Measurements from ENCODE around the gene RNF220. TPM values are rescaled to one million over a fixed set of nuclear protein-coding genes. Genes with fewer than 3 reads are reported as not detected.

RNF220 gene
- total RNA-seq, 1 donor from 2014 or later: 58.4 TPM

GRCh38 chr1:44537956-44538355, 132.9 kb downstream of the RNF220 start:
- no peaks in the 10 kb centered on the region for H3K36me3 Mint-ChIP-seq (ENCODE audit: low read depth)
- H3K27me3 Mint-ChIP-seq (ENCODE audit: low read depth): peaks cover 11% of the 10 kb centered on the region
- H3K4me3 Mint-ChIP-seq (ENCODE audit: unreplicated experiment): no peak overlapping the region
- DNase-seq (ENCODE audit: low spot score): no peak
- no peaks in the 10 kb centered on the region for H3K9me3 Mint-ChIP-seq (ENCODE audit: low read depth)
- TF ChIP-seq CTCF (IDR thresholded peaks at IDR 0.05): no peak
- H3K27ac Mint-ChIP-seq (ENCODE audit: unreplicated experiment): no peak overlapping the region
- H3K4me1 Mint-ChIP-seq (ENCODE audit: low read depth): no peaks in the 10 kb centered on the region

GRCh38 chr1:44539991-44540730, 135.1 kb downstream of the RNF220 start:
- no peak overlapping the region for H3K4me3 Mint-ChIP-seq (ENCODE audit: unreplicated experiment)
- peaks cover 26% of the 10 kb centered on the region for H3K27me3 Mint-ChIP-seq (ENCODE audit: low read depth)
- no peak for TF ChIP-seq CTCF (IDR thresholded peaks at IDR 0.05)
- H3K9me3 Mint-ChIP-seq (ENCODE audit: low read depth): no peaks in the 10 kb centered on the region
- H3K36me3 Mint-ChIP-seq (ENCODE audit: low read depth): no peaks in the 10 kb centered on the region
- no peak overlapping the region for H3K27ac Mint-ChIP-seq (ENCODE audit: unreplicated experiment)
- DNase-seq (ENCODE audit: low spot score): no peak
- H3K4me1 Mint-ChIP-seq (ENCODE audit: low read depth): no peaks in the 10 kb centered on the region

GRCh38 chr1:44542420-44543063, 137.5 kb downstream of the RNF220 start:
- TF ChIP-seq CTCF (IDR thresholded peaks at IDR 0.05): no peak
- DNase-seq (ENCODE audit: low spot score): no peak
- Mint-ChIP-seq H3K9me3 (ENCODE audit: low read depth) (no peaks in the 10 kb centered on the region), H3K4me3 (ENCODE audit: unreplicated experiment) (no peak overlapping the region), H3K27me3 (ENCODE audit: low read depth) (peaks cover 35% of the 10 kb centered on the region), H3K27ac (ENCODE audit: unreplicated experiment) (no peak overlapping the region), H3K36me3 (ENCODE audit: low read depth) (no peaks in the 10 kb centered on the region), H3K4me1 (ENCODE audit: low read depth) (no peaks in the 10 kb centered on the region)

GRCh38 chr1:44543064-44543744, 138.1 kb downstream of the RNF220 start:
- no peaks in the 10 kb centered on the region for H3K4me1 Mint-ChIP-seq (ENCODE audit: low read depth)
- TF ChIP-seq CTCF (IDR thresholded peaks at IDR 0.05): no peak
- no peak overlapping the region for H3K27ac Mint-ChIP-seq (ENCODE audit: unreplicated experiment)
- no peaks in the 10 kb centered on the region for H3K9me3 Mint-ChIP-seq (ENCODE audit: low read depth)
- no peaks in the 10 kb centered on the region for H3K36me3 Mint-ChIP-seq (ENCODE audit: low read depth)
- H3K4me3 Mint-ChIP-seq (ENCODE audit: unreplicated experiment): no peak overlapping the region
- DNase-seq (ENCODE audit: low spot score): no peak
- H3K27me3 Mint-ChIP-seq (ENCODE audit: low read depth): peaks cover 40% of the 10 kb centered on the region

- H3K27ac Mint-ChIP-seq (ENCODE audit: unreplicated experiment): no peak overlapping the region
- H3K4me1 Mint-ChIP-seq (ENCODE audit: low read depth): no peaks in the 10 kb centered on the region
- DNase-seq (ENCODE audit: low spot score): no peak
- H3K36me3 Mint-ChIP-seq (ENCODE audit: low read depth): no peaks in the 10 kb centered on the region
- TF ChIP-seq CTCF (IDR thresholded peaks at IDR 0.05): no peak
- H3K27me3 Mint-ChIP-seq (ENCODE audit: low read depth): peaks cover 42% of the 10 kb centered on the region
- H3K4me3 Mint-ChIP-seq (ENCODE audit: unreplicated experiment): no peak overlapping the region
- no peaks in the 10 kb centered on the region for H3K9me3 Mint-ChIP-seq (ENCODE audit: low read depth)
These were observed 138.7 kb downstream of the RNF220 start for GRCh38 chr1:44543786-44544185.

Data from chondrocyte (in vitro differentiated cells).